ENCODE results near the gene MMADHC. TPM values are rescaled to one million over a fixed set of nuclear protein-coding genes. Genes with fewer than 3 reads are reported as not detected.

MMADHC gene
- total RNA-seq (2014; rRNA removed; shearing (Covaris generic)), result 69.4 and 84.8 TPM in 2 replicates

DNA sequence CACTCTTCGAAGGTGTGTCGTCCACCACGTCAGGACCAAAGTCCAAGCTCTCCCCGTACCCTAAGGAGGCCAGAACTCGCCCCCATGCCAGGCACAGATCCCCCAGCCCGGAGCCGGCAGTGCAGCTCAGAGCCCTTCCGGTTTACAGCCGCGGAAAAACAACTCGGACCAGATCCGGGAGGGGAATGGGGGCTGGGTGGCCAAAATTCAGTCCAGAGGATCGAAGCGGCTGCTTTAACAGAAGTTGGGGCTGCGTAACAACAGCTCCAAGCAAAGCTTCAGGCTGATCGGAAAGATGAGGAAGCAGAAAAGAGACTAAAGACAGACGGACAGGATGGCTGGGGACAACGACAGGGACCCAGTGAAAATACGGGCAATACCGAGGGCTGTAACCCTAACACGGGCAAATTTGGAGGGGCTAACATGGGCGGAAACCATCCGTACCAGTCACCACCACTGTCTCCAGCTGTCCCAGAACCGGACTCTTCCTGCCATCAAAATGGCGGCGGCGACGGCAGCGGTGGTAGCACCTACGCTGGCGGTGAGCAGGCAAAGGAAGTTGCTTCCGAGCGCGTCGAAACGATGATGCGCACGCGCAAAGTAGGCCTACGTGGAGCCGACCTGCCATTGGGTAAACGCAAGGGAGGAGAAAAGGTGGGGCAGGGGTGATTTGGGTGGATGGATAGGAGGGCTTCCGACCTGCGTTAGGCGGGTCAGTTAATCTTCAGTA lies at the start of gene MMADHC:
Gene MMADHC, minus strand, starts transcription at position 556 of the 730 bp plus-strand sequence. CDS start 678 bp downstream, outside the sequence.
- peak; percentile 95 for DNase-seq (ENCODE audit: low spot score)

DNA sequence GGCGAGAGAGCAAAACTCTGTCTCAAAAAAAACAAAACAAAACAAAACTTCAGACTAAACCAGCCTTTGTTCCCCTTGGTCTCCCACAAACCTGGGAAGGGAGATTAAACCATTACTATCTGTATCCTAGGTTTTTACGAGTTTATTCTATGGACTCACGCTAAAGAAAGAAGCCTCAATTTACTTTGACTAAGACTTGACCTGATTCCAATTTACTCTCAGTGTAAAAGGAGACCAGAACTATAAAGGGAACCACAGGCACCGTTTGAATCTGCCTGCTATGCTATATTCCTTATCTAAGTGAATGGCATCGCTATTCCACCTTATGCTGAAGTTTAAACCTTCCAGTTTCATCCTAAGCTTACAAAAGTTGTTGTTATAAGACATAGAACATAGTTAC lies 46.5 kb upstream of the MMADHC start:
- no peak for DNase-seq (ENCODE audit: low spot score)

DNA sequence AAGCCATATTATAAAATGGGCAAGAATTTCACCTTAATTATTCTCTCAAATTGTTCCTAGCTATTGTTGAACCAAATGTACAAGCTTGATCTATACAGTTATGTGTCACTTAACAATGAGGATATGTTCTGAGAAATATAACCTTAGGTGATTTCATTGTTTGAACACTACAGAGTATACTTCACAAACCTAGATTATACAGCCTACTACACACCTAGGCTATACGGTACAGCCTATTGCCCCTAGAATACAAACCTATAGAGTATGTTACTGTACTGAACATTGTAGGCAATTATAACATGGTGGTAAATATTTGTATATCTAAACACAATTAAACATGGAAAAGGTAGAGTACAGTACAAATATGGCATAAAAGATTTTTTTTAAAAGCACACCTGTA lies 42.9 kb upstream of the MMADHC start:
- no peak for DNase-seq (ENCODE audit: low spot score)

DNA sequence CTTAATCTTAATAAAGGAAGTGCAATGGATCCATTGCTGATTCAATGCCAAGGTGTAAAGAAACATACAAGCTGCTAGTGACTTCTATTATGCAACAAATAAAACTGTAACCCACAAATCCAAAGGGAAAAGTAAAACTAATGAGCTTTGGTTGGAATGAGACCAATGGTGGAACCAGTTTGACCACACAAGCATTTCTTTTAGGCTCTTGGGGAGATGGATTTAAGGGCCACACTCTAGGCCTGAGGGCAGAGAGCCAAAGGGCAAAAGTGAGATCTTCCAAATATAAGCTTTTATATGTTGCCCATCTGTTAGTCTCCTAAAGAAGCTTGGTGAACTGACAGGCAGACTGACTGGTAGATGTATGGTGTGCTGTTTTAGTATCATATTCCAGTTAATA lies 41.5 kb upstream of the MMADHC start:
- DNase-seq (ENCODE audit: low spot score), result no peak

DNA sequence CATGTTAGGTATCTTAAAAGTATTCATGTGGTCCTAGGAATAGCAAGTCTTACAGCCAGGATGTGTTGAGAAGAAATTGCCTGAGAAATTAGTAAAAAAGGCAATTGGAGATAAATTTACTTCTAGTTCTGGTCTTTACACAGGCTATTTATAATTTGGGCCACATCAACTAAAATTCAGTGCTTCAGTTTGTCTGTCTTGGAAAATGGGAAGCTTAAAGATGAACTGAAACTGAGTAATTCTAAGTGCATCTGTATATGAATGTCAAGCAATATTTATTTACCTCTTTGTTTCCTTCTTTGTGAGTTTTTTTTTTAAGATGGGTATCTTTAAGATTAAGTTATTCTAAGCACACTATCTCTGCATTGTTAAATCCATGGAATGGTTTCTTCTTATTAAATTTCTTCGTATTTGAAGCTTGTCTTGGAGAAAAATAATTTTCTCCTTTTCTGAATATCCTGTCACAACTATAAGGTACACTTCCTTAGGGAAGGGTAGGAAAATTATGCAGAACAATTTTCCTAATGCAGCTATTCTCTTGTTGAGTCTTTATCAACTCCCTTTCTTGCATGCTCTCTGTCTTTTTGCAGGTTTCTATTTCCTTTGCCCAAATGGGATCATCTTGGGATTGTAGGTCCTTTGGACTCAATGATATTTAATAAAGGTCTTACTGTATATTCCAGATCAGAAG lies 39.7 kb upstream of the MMADHC start:
- DNase-seq (ENCODE audit: low spot score), result no peak

DNA sequence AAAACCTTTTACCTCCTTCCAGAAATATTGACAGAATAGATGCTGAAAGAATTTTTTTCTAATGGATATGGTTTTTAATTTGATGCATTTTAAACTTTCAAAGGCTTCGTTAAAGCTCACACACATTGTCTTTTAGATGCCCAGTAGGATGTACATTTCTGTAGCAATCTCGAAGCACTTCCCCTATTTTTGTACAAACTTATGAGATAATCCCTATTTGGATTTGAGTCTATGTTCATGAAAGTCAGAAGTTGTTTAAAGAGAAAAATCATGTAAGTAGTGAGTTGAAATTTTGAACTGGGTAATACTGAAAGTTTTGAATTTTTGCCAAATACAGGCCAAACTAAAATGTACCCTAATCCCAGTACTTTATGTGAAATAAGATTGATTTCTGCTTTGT lies 38.1 kb upstream of the MMADHC start:
- DNase-seq (ENCODE audit: low spot score), result no peak

DNA sequence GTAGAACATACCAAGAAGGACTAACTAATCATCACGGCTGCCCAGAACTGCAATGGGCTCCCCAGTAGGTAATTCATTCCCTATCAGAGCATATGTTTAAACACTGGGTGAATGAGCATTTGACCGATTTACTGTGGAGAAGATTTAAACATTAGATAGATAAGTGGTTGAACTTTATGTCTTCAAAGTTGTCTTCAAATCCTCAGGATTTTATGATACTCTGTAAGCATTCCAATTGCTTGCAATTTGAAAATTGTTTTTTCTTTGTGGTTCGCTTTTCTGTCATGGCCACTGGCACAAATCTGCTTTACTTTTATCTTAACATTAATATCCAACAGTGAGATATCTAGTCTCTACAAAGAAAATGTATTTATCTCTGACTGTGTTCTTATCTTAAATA lies 37.7 kb upstream of the MMADHC start:
- no peak for DNase-seq (ENCODE audit: low spot score)

DNA sequence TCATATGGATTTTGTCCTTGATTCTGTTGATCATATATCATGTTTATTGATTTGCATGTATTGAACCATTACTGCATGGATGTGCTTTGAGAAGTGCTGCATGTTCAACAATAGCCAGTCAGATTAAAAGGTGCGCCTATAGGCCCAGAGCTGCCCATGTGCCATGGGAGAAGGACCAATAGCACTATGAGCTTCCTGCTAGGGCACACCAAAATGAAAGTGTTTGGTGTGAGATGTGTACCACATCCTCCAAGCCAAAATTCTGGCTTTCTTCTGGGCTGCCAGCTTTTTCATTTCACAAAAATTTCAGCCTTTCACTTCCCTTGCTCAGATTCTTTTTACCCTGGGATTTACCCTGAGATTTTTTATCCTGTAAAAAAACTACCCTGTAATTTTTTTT lies 34.8 kb upstream of the MMADHC start:
- no peak for DNase-seq (ENCODE audit: low spot score)

DNA sequence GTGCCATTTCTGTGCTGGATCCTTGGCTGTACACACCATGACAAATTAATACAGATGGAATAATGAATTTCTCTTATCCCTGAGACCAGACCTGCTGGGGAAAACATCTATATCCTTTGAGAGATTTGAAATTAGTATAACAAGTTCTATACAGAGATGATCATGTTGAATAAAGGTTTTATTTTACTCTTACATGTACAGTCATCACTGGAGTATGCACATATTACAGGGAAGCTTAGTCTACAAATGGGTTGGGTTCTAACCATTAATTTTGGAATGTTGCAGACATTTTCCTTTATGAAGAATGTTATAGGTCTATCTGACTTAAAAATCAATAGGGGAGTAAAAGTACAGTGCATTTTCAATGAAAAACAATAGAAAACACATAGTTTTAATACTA lies 29.9 kb upstream of the MMADHC start:
- no peak for DNase-seq (ENCODE audit: low spot score)

DNA sequence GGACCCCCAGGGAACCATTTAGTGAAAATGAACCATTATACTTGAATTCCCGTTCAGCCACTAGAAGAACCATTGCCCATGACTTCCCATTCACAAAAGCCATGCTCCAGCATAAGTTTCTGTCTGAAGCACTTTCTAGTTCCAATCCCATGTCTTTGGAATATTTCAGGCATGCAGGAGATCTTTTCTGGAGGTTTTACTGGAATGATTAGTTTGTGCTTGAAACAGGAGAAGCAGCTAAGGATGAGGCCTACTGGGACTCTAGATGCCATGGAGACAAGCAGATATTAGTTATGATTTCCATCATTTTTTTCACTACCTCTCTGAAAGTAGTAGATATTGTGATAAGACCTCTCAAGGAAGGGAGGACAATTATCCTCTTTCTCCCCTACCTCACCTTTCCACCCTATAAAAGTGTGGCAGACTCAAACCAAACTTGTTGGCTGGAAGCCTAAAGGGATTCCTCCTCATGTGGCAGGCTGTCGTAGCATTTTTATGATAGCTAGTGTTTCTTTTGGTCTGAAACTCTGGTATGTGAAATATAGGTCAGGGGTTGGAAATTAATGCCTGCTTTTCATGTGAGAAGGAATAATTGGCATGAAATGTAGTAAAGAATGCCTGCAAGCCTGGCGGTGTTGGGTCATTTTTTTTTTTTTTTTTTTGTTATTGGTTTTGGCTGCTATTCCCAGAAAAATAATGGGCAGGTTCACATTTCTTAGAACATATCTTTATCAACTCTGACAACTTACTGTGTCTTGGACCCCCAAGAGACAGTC lies 29.3 kb upstream of the MMADHC start:
- DNase-seq (ENCODE audit: low spot score), result no peak

DNA sequence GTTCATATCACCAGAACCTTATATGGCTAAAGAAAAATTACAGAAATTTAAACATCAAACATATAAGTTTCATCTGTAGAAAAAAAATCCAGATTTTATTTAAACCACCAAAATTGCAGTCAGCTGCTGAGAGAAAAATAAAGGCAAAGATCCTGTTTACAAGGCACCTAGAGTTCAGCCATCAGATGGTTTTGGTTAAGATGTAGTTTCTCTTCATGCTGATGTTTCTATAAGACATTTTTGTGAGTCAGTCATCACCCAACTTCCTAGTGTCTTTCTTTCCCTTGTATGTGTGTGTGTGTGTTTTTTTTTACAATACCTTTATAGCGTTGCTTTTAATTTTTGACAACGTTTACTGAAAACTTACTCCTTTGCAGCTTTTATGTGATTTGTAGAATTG lies 26.1 kb upstream of the MMADHC start:
- DNase-seq (ENCODE audit: low spot score), result no peak

DNA sequence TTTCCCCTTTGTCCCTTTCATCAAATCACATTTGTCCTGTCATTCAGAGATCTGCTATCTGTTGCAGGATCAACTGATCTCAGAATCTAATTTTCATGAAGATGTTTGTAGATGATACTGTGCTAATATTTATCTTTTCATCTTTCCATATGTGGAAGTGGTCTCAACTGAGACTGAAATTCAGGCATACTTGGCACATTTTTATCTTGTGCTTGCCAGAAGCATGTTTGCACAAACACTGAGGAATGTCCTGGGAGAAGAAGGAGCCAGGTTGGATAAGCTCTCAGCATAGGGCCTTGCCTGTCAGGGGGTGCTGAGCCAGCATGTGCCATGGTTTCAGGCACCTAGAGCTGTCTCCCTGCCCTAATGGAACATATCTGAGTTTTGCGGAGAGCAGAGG lies 24.5 kb upstream of the MMADHC start:
- no peak for DNase-seq (ENCODE audit: low spot score)

DNA sequence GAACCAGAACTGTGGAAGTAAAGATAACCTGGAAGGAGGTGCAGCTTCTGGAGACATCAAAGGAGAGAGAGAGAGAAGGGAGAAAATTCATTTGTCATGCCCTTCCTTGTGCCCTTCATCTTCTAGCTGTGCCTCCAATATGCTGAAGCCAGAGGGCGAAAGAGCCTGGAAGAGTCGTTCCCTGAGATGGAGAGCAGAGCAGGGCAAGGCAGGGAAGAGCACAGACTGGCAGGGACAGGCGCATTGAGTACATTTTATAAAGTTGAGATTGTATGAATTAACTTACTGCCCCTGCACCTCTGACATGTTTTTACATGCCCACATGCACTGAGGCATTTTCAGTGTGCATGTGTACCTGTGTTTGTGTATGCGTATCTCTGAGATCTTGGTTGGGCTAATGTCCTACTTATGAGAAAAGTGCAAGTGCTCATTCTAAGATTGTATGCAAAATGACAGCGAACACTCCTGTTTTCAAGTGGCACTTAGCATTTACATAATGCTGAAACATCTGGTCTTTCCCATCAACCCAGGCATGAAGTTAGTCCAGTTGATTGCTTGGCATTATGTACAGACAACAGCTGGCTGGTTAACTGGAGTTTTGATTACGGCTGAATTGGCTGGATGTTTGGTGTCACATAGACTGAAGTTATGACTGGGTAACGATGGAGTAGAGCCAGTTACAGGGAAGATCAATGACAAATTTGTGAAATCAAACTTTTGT lies 23.7 kb upstream of the MMADHC start:
- peak; percentile 22 for DNase-seq (ENCODE audit: low spot score)

DNA sequence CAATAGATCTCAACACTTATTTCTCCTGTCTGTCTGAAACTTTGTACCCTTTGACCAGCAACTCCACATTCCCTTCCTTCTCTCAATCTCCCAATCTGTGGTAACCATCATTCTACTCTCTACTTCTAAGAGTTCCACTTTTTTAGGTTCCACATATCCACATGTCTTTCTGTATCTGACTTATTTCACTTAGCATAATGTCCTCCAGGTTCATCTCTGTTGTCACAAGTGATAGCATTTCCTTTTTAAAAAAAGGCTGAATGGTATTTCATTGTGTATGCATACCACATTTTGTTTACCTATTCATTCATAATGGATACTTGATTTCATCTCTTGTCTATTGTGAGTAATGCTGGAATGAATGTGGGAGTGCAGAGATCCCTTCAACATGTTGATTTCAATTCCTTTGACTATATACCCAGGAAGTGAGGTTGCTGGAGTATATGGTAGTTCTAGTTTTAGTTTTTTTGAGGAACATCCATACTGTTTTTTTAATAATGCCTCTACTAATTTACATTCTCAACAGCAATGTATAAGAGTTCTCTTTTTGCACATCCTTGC lies 18.8 kb upstream of the MMADHC start:
- DNase-seq (ENCODE audit: low spot score), result no peak

DNA sequence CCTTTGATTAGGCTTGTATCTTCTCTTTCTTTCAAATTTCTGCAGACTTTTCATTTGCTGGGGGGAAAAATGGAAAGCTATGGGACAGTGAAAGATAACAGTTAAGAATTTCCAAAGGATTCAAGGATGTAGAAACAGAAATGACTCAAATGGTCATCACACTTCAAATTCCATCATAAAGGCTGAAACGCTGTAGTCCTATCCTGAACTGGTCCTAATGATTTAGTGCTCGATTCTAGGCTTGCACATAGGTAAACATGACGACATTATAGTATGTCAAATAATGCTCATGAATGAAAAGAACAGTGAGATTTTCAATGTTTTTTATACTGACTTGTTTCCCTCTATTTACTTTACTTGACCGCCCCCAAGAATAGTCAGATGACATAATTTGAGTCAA lies 15.7 kb upstream of the MMADHC start:
- no peak for DNase-seq (ENCODE audit: low spot score)

DNA sequence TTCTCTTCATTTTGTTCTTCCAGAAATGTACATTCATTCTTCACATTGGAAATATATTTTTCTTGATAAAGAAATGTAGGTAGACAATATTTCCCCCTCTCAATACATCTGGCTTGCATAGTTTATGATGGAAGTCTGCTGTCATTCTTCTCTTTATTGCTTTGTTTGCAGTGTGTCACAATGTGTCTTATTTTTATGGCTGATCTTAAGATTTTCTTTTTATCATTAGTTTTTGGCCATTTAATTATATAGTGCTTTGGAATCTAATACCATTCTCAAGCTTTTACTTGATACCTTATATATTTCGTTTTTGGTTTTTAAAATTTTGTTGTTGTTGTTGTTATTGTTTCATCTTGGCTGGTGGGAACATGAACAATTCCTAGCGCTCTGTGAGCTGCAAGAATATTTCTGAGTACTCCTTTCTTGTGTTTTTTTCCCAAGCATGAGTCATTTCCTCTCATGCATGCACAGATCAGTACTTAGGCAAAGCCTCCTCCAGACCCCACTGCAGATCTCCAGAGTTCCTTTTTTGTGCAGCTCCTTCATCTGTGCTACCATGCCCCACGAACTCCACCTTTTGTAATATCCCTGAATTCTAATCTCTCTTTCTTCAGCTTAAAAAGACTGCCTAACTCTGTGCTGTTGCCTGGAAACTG lies 13.7 kb upstream of the MMADHC start:
- no peak for DNase-seq (ENCODE audit: low spot score)

DNA sequence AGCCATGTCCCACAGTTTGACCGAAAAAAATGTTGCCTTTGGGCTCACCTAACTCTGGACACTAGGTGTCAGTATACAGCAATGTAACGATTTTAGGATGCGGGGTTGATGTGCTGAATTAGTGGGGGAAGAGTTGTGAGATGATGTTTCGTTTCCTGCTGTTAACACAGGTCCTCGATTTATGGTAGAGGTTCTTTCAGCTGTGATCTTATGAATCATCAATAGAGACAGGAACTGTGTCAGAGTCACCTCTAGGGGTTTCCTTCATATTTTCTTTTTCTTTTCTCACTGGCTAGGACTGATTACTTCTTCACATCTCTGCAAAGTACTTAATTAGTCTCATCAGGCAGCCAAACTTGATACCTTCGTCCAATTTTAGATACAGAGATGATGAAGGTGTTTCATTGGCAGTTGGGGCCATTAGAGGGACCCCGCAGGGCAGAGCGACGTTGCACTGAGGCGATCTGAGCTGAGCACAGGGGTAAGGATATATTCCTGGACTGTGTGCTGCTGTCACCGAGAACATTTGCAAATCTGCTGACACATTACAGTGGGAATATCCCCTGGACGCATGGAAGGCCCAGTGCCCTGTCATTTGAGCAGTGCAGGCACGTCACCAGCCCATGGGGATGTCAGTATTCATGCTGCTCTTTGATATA lies 10.2 kb upstream of the MMADHC start:
- DNase-seq (ENCODE audit: low spot score), result peak; percentile 81

DNA sequence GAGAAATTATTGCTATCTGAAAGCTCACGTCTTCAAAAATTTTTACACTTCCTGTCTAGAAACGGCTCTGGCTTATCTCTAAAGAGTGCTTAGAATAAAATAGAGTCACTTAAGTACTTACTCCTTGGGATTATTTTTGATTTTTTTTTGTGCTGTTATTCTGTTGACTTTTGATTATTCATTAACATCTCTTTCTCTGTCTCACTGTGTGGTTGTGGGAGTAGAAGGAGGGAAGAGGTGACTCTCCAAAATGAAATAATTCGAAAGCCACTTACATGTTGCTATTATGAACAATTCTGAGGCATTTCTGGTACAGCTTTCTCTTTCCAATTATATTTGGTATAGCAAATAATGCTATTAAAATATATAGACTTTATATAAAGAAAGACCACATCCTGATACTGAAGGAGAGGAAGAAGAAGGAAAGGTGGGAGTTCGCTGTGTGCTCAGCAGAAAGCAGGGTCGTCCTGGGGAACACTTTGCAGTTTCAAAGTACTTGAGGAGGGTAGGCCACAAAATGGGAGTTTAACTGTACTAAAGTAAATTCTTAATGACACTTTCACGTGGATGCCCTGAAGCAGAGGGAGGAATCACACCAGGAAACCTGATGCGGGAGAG lies 9.6 kb upstream of the MMADHC start:
- no peak for DNase-seq (ENCODE audit: low spot score)

DNA sequence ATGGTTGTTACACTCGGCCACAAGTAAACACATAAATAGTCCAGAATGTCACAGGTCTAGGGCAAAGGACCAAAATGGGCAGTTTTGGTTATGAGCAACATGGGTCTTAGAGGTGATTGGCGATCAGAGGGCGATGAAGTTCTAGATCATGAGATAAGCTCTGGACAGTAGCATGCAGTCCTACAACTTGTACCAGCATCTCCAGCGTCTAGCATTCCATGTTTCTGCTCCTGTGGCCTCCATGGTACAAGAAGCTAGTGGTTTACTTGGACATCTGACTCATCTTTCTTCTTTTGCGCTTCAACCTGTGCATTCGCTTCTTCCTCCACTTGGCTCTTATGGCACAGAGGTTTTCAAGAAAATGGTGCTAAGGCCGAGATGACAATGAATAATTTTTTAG lies 8.9 kb upstream of the MMADHC start:
- DNase-seq (ENCODE audit: low spot score), result no peak
